ENCODE measurements around the gene SPRING1. TPM values are rescaled to one million over a fixed set of nuclear protein-coding genes. Genes with fewer than 3 reads are reported as not detected.

SPRING1 gene
- total and polyA plus RNA-seq, 2 of the 13 experiments (the other 11 are each of a cell fraction or from before 2014, with no cell fraction given), result 20.0 to 51.8 TPM

DNA sequence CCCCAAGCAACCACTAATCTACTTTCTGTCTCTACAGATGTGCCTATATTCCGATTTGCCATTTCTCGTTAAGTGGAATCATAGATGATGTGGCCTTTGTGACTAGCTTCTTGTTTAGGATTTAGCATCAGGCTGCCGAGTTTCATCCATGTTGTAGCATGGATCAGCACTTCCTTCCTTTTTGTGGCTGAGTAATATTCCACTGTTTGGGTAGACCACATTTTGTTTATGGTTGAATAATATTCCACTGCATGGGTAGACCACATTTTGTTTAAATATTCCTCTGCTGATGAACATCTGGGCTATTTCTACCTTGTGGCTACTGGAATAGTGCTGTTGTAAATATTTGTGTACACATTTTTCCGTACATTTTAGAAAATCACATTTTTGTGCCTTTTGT, 36.4 kb downstream of the SPRING1 start:
- H3K27ac ChIP-seq (ENCODE audit: extremely low read length, insufficient read depth, low read length), result no peak overlapping the region
- no peak overlapping the region for H3K4me2 ChIP-seq (ENCODE audit: low read depth, low read length)
- no peaks in the 10 kb centered on the region for H3K27me3 ChIP-seq (ENCODE audit: control insufficient read depth in 1 of 2, insufficient read depth in 2 of 2, low read length in 2 of 2)
- FAIRE-seq (no peak), DNase-seq (ENCODE audit: low spot score) (no peak), ATAC-seq (no peak)
- H4K20me1 ChIP-seq (ENCODE audit: insufficient read depth, low read length), result no peaks in the 10 kb centered on the region
- H3K4me1 ChIP-seq (ENCODE audit: insufficient read depth, low read length), result peaks cover 6% of the 10 kb centered on the region; the same call in 1 of the 2 replicates
- TF ChIP-seq ZNF616 (CRISPR knock-in tag; IDR thresholded peaks at IDR 0.05; ENCODE audit: low read depth) (no peak), CHD4 (IDR thresholded peaks at IDR 0.05; ENCODE audit: borderline replicate concordance, low read length) (no peak), SRSF4 (IDR thresholded peaks at IDR 0.05; ENCODE audit: low read depth, low read length, poor library complexity, severe bottlenecking) (no peak), ZNF737 (CRISPR knock-in tag; IDR thresholded peaks at IDR 0.05; ENCODE audit: borderline replicate concordance) (no peak)
- intact Hi-C loops (cut with micrococcal nuclease; ENCODE audit: unreplicated experiment), result loop anchor here (10.0 kb wide), 2 partner anchors 323 to 413 kb away; no protein-coding TSS in a partner anchor
- H3K79me2 ChIP-seq (ENCODE audit: insufficient read depth, low read length), result no peaks in the 10 kb centered on the region
- in situ Hi-C loops (cut with HindIII; ENCODE audit: extremely low pct_ligation_motif_present, low pct_unique_long_range_greater_than_20kb), result loop anchor here (5.0 to 10.0 kb wide), 3 partner anchors 181 to 413 kb away; partner anchors contain the start of genes FBXW8 and HRK
- WGBS (ENCODE audit: low lambda C conversion rate), result 26% methylated on average over 4 of the region's 4 CpGs
- H3K4me3 ChIP-seq (replicated peaks in 1 of 3; ENCODE audit: insufficient read depth in 1 of 3, low read depth in 2 of 3, low read length in 3 of 3), result no peak overlapping the region
- H3K36me3 ChIP-seq (replicated peaks in 1 of 2; ENCODE audit: control insufficient read depth in 1 of 2, insufficient read depth in 2 of 2, low read length in 2 of 2), result no peaks in the 10 kb centered on the region
- POLR2A ChIA-PET, result no interaction called here
- CTCF ChIA-PET (ENCODE audit: low intra/inter-chr PET ratio, low total read pairs), result no interaction called here
- H3K9ac ChIP-seq (ENCODE audit: insufficient read depth, low read depth, low read length), result no peak overlapping the region
- H2AFZ ChIP-seq (ENCODE audit: low read length), result no peak overlapping the region
- H3K9me3 ChIP-seq (ENCODE audit: low read length), result no peaks in the 10 kb centered on the region
- BruUV-seq (replicated peaks), result no TSS peak

- TF ChIP-seq SPEN (CRISPR knock-in tag; IDR thresholded peaks at IDR 0.05; ENCODE audit: low read depth) (no peak), EEA1 (CRISPR knock-in tag; IDR thresholded peaks at IDR 0.05; ENCODE audit: borderline replicate concordance) (no peak), DZIP1 (CRISPR knock-in tag; IDR thresholded peaks at IDR 0.05) (no peak), GTF2F1 (IDR thresholded peaks at IDR 0.05; ENCODE audit: low read length) (no peak), SMYD3 (CRISPR knock-in tag; IDR thresholded peaks at IDR 0.05) (no peak), SIX4 (CRISPR knock-in tag; IDR thresholded peaks at IDR 0.05) (no peak), RFXANK (CRISPR knock-in tag; IDR thresholded peaks at IDR 0.05) (no peak), ZNF432 (CRISPR knock-in tag; IDR thresholded peaks at IDR 0.05; ENCODE audit: borderline replicate concordance) (no peak), IRF2 (CRISPR knock-in tag; IDR thresholded peaks at IDR 0.05) (no peak), ZNF224 (CRISPR knock-in tag; IDR thresholded peaks at IDR 0.05) (no peak)
- Histone ChIP-seq H3K4me1 (ENCODE audit: insufficient read depth, low read length) (peaks cover 6% of the 10 kb centered on the region; the same call in 1 of the 2 replicates), H4K20me1 (ENCODE audit: insufficient read depth, low read length) (no peaks in the 10 kb centered on the region), H3K4me2 (ENCODE audit: low read depth, low read length) (no peak overlapping the region), H3K9ac (ENCODE audit: insufficient read depth, low read depth, low read length) (no peak overlapping the region), H3K36me3 (replicated peaks in 1 of 2; ENCODE audit: control insufficient read depth in 1 of 2, insufficient read depth in 2 of 2, low read length in 2 of 2) (no peaks in the 10 kb centered on the region), H2AFZ (ENCODE audit: low read length) (no peak overlapping the region), H3K4me3 (replicated peaks in 1 of 3; ENCODE audit: insufficient read depth in 1 of 3, low read depth in 2 of 3, low read length in 3 of 3) (no peak overlapping the region), H3K9me3 (ENCODE audit: low read length) (no peaks in the 10 kb centered on the region), H3K27ac (ENCODE audit: extremely low read length, insufficient read depth, low read length) (no peak overlapping the region), H3K79me2 (ENCODE audit: insufficient read depth, low read length) (no peaks in the 10 kb centered on the region), H3K27me3 (ENCODE audit: control insufficient read depth in 1 of 2, insufficient read depth in 2 of 2, low read length in 2 of 2) (peaks cover 0 to 4% of the 10 kb centered on the region in 2 experiments; a peak in 3 of 5 replicates)
- WGBS (ENCODE audit: low lambda C conversion rate), result 79% methylated on average over 6 of the region's 6 CpGs
- in situ Hi-C loops (cut with HindIII; ENCODE audit: extremely low pct_ligation_motif_present, low pct_unique_long_range_greater_than_20kb) (loop anchor here (5.0 to 10.0 kb wide), 3 partner anchors 182 to 415 kb away; partner anchors contain the start of genes FBXW8 and HRK), intact Hi-C loops (cut with micrococcal nuclease; ENCODE audit: unreplicated experiment) (loop anchor here (10.0 kb wide), 2 partner anchors 325 to 415 kb away; no protein-coding TSS in a partner anchor)
- POLR2A ChIA-PET, result no interaction called here
- FAIRE-seq (no peak), DNase-seq (ENCODE audit: low spot score) (no peak), ATAC-seq (no peak)
- CTCF ChIA-PET (ENCODE audit: low intra/inter-chr PET ratio, low total read pairs), result no interaction called here
- no TSS peak for BruUV-seq (replicated peaks)
These were observed 37.8 kb downstream of the SPRING1 start for GRCh38 chr12:116700066-116700465.

Measured in HepG2 (cell line).